GM19025 (cell line): ENCODE results near the gene KRTAP10-8.
"Not testable (repeated sequence)": the region's sequence is repeated elsewhere in the genome, so short reads cannot be mapped to it uniquely, and the experiment has no call there.

Source experiments
- ATAC-seq: cut with Tn5 transposase; IDR thresholded peaks from one replicate; pipeline ENCODE4 v1.9.1; 2021; ENCODE audit warnings: mild to moderate bottlenecking, low read depth, moderate library complexity; ENCODE audit not compliant: unreplicated experiment

The KRTAP10-8 gene

DNA sequence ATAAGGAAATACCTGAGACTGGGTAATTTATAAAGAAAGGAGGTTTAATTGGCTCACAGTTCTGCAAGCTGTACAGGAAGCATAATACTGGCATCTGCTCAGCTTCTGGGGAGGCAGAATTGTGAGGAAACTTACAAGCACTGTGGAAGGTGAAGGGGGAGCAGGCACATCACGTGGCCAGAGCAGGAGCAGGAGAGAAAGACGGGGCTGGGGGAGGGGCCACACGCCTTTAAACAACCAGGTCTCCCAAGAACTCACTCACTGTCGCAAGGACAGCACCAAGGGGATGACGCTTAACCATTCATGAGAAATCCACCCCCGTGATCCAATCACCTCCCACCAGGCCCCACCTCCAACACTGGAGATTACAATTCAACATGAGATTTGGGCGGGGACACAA is 49.7 kb downstream of the KRTAP10-8 start:
- ATAC-seq, result not testable (repeated sequence)
